Stimulated activated CD4-positive, alpha-beta T cell treated with anti-CD3 and anti-CD28 coated beads, Interleukin-4, amount 100 ng/mL, for 48 hours (primary cell): ENCODE measurements around the gene PRAMEF9.
A peak's percentile ranks its signal among the peaks of the same experiment; 100 is the strongest.
"Not testable (repeated sequence)": the region's sequence is repeated elsewhere in the genome, so short reads cannot be mapped to it uniquely, and the experiment has no call there.

Experiments
- DNase-seq, 2 donors: peaks; one replicate each; pipeline ENCODE4 v3.0.0-alpha.2; 2020; ENCODE audit warnings: low read depth in 2 of 2

PRAMEF9 gene

DNA sequence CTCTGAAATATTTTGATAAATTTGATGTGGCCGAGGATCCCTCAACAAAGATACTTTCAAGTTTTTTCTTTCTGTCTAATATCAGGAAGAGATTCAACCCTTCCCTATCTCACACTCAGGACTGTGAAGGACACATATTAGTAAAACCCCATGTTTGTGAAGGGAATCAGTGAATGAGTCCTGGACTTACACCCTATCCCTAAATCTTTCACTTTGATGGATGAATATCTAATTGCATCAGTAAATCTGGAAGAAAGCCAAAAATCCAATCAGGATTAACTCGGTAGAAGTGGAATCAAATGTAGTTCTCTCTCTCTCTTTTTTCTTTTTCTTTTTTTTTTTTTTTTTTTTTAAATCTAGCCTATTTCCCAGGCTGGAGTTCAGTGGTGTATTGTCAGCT, at the start of gene PRAMEF9:
PRAMEF9 (plus strand) TSS at position 301 of the 400 bp plus-strand sequence. CDS start 3,433 bp downstream, outside the sequence.
- not testable (repeated sequence) for DNase-seq

- not testable (repeated sequence) for DNase-seq
Measured at GRCh38 chr1:13155909-13156308, 15.7 kb upstream of the PRAMEF9 start, which contains the start of gene PRAMEF26. Gene PRAMEF26, minus strand, starts transcription at chr1:13156009. Its CDS starts 2,914 bp downstream, at chr1:13153095.

GRCh38 chr1:13165531-13165930, 6.1 kb upstream of the PRAMEF9 start, which contains the start of gene HNRNPCL4:
Gene HNRNPCL4, minus strand, starts transcription at chr1:13165631. Its CDS starts 164 bp downstream, at chr1:13165467.
- DNase-seq, result not testable (repeated sequence)

DNA sequence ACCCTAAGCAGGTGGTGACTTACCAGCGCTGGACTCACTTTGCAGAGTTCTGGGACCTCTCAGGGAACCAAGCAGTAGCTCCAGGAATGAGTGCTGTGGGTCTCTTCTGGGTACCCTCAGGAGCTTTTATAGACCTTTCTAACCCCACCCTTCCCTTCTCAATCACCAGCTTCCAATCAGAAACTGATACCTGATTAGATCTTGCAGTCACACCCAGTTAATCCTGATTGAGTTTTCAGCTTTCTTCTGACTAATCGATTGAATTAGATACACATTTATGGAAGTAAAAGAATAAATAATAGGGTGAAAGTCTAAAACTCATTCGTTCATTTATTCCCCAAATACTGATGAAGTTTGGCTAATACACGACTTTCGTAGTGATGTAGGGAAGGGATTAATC, 29.7 kb downstream of the PRAMEF9 start, which contains the start of gene PRAMEF13:
PRAMEF13 (minus strand) TSS at position 101 of the 400 bp plus-strand sequence. CDS start 1,820 bp downstream, outside the sequence.
- DNase-seq, result not testable (repeated sequence)

- not testable (repeated sequence) for DNase-seq
Measured at GRCh38 chr1:13208712-13209111, 37.1 kb downstream of the PRAMEF9 start.

DNA sequence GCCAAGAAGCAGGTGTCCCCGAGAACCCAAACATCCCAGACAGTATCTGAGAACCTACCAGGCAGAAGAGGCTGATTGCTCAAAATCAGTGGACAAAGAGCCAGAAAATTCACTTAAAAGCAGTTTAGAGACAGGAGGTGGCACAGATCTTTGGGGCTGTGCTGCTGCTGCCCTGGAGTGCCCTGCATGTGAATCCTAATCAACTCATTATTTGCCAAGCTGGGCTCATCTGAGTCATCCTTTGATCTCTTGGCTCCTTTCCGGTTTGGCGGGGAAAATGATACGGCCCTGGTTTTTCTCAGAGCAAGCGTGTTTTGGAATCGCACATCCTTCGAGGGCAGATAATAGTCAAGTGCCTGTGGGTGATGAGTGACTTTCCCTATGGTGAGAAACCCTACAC, 45.0 kb downstream of the PRAMEF9 start:
- DNase-seq, result not testable (repeated sequence)

- DNase-seq, result not testable (repeated sequence)
Measured at GRCh38 chr1:13219203-13219602, 47.6 kb downstream of the PRAMEF9 start.

GRCh38 chr1:13222788-13223187, 51.1 kb downstream of the PRAMEF9 start:
- DNase-seq, result not testable (repeated sequence)

GRCh38 chr1:13224480-13225060, 52.9 kb downstream of the PRAMEF9 start:
- no peak for DNase-seq

DNA sequence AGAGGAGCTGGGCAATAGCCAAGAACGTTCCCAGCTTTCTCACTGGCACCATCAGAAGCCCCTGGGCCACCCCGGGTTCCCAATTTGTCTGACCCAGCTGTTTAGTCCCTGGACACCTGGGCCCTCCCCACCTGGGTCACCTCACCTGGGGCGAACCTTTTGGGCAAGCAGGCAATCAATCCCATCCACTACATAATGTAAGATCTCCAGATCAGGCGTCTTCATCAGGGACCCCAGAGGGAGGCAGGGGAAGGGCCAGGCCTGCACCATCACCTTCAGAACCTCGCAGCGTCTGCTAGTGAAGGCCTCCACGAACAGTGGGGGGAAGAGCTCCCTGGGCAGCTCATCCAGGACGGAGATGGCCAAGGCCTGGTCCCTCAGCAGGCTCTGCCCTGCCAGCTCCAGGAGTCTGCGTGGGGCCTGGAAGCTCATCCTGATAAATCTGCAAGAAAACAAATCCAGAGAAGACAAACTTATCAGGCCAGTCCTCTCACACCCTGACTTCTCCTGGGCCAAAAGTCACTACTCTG, 54.1 kb downstream of the PRAMEF9 start, which contains the start of gene PRAMEF18:
PRAMEF18 (minus strand) TSS at position 480 of the 530 bp plus-strand sequence; CDS start at position 432, 48 bp downstream.
- DNase-seq, result not testable (repeated sequence)

DNA sequence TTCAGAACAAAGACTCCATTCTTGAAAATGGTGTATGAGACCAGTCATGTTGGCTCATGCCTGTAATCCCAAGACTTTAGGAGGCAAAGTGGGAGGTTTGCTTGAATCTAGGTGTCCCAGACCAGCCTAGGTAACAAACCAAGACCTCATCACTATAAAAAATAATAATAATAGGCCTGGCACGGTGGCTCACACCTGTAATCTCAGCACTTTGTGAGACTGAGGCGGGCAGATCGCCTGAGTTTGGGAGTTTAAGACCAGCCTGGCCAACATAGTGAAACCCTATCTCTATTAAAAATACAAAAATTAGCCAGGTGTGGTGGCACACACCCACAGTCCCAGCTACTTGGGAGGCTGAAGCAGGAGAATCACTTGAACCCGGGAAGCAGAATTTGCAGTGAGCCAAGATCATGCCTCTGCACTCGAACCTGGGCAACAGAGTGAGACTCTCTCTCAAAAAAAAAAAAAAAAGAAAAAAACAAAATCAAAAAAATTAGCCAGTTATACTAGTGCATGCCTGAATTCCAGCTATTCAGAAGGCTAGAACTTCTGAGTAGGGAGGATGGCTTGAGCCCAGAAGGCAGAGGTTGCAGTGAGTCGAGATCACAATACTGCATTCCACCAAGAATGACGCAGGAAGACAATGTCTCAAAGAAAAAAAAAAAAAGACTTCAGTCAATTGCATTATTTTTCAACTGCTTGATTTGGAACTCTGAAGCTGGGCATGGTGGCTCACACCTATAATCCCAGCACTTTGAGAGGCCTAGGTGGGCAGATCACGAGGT, 55.8 kb downstream of the PRAMEF9 start:
- DNase-seq, result not testable (repeated sequence)

- peak; percentile 28 to 45 for DNase-seq
Measured at GRCh38 chr1:13228343-13228781, 56.7 kb downstream of the PRAMEF9 start.
